Measurements from ENCODE around the gene CHML. TPM values are rescaled to one million over a fixed set of nuclear protein-coding genes. Genes with fewer than 3 reads are reported as not detected.

CHML gene
- total and polyA plus RNA-seq, 7 donors: 2.4 to 10.7 (median 5.0) TPM

- Histone ChIP-seq H3K9me3 (no peaks in the 10 kb centered on the region), H3K4me1 (no peaks in the 10 kb centered on the region), H3K27me3 (ENCODE audit: insufficient read depth in 3 of 3, low read length in 2 of 3) (no peaks in the 10 kb centered on the region), H3K4me3 (no peak overlapping the region), H3K36me3 (ENCODE audit: insufficient read depth in 1 of 2, low read depth in 1 of 2) (peaks cover 0 to 8% of the 10 kb centered on the region in 2 donors), H3K27ac (no peak overlapping the region)
- no peak for TF ChIP-seq CTCF (IDR thresholded peaks at IDR 0.05)
- WGBS, 3 donors: 60 to 63% (median 61%) methylated on average over 4 of the region's 4 CpGs
- no peak for DNase-seq
- intact Hi-C loops (cut with DNase I): no loop called here
- ATAC-seq: no peak
Measured at GRCh38 chr1:241590719-241591118, 49.5 kb downstream of the CHML start.

Other genes starting within 250 kb of the CHML start
- 100 to 1,000 TPM; 111 to 164 (median 140) TPM for gene FH, start 120.6 kb downstream of the CHML start, total RNA-seq
- 100 to 1,000 TPM; 105 to 124 (median 105) TPM for gene FH, start 120.6 kb downstream of the CHML start, polyA plus RNA-seq
- under 1 TPM in 2 of 4 donors, not detected in 2; 0.06 to 0.21 TPM for gene KMO, start 108.0 kb downstream of the CHML start, total RNA-seq
- under 1 TPM; 0.03 to 0.08 (median 0.04) TPM for gene KMO, start 108.0 kb downstream of the CHML start, polyA plus RNA-seq
- gene OPN3, start within 50 bp of the CHML start, total RNA-seq: 1 to 10 TPM; 1.7 to 4.7 (median 3.8) TPM
- gene OPN3, start within 50 bp of the CHML start, polyA plus RNA-seq: 1 to 10 TPM; 2.4 to 7.0 (median 5.8) TPM
- gene WDR64, start 11.9 kb upstream of the CHML start, total RNA-seq: not detected
- gene WDR64, start 11.9 kb upstream of the CHML start, polyA plus RNA-seq: not detected
- gene EXO1, start 207.8 kb upstream of the CHML start, total RNA-seq: under 1 TPM in 1 of 4 donors, not detected in 3; 0.32 TPM
- gene EXO1, start 207.8 kb upstream of the CHML start, polyA plus RNA-seq: under 1 TPM in 2 of 3 donors, not detected in 1; 0.06 to 0.17 TPM

Measured in psoas muscle (tissue), 8 donors.